GM19397 (cell line): Measurements from ENCODE around the gene DDX39A.
"Not testable (repeated sequence)": the region's sequence is repeated elsewhere in the genome, so short reads cannot be mapped to it uniquely, and the experiment has no call there.

ENCODE experiments used
- ATAC-seq: cut with Tn5 transposase; IDR thresholded peaks from one replicate; pipeline ENCODE4 v1.9.1; 2021; ENCODE audit warnings: mild to moderate bottlenecking, moderate library complexity; ENCODE audit not compliant: unreplicated experiment

DDX39A gene

DNA sequence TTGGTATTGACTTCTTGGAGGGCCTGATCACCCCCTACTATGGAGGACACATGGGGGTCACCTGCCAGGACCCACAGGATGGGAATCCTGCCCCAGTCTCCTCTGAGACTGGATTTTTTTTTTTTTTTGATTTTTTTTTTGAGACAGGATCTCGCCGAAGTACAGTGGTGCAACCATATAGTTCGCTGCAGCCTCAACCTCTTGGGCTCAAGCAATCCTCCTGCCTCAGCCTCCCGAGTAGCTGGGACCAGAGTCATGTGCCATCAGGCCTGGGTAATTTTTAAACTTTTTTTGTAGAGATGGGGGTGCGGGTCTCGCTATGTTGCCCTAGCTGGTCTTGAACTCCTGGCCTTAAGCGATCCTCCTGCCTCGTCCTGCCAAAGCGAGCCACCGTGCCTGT is 52.1 kb downstream of the DDX39A start:
- no peak for ATAC-seq

DNA sequence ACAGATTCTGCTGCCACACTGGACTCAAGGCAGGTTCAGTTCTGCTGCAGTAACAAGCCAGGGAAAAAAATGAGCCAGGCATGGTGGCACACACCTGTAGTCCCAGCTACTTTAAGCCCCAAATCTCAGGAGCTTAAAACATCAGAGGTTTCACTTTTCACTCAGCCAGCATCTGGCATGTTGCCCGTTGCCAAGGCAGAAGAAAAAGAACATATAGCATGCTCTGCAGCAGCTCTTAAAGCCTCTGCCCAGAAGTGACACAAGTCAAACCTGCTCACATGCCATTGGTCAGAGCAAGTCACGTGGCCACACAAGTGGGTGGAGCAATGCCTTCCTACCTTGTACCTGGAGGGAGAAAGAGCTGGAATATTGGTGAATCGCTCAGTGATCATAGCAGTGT is 52.6 kb downstream of the DDX39A start:
- ATAC-seq = peak; percentile 67

DNA sequence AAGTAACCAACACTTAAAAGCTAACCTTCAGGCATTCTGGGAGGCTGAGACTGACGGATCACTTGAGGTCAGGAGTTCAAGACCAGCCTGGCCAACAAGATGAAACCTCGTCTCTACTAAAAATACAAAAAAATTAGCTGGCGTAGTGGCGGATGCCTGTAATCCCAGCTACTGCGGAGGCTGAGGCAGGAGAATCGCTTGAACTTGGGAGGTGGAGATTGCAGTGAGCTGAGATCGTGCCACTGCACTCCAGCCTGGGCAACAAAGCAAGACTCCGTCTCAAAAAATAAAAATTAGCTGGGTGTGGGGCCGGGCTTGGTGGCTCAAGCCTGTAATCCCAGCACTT is 55.1 kb downstream of the DDX39A start:
- ATAC-seq = not testable (repeated sequence)

DNA sequence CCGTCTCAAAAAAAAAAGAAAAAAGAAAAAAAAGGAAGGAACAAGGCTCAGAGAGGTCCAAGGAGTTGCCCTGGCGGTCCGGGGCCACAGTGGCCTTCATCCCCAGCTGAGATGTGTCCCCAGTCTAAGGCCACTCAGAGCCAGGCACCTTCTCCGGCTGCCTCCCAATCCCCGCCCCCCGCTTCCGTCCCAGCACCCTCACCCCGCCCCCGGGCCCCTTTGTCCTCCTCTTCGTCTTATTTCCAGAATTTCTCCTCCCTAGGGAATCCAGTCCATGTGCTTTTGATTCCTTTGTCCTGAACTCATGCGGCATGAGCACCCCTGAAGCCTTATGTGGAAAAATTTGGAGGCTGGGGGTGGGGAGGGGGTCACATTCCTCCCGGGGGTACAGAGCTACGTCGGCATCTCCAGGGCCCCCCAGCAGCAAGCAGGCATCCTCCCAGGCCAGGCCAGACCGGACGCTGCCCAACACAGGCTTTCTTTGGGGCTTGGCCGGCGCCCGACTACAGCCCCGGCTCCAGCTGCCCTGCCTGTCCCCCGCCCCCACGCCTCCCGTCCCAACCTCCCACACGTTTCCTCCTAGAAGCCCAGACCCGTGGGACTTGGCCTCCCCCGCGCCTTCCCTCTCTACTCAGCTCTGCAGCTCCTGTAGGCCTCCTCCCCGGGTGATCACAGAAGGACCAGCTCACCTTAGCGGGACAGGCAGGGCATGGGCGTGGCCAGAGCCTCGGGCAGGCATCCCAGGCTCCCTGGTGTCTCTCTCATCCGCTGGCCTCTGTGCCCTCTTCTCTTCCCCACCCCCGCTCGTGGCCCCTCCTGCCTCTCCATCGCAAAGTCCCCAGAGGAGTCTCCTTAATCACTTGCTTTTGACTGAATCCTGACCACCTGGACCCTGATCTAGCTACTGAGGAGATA is 55.7 kb downstream of the DDX39A start:
- ATAC-seq = no peak

DNA sequence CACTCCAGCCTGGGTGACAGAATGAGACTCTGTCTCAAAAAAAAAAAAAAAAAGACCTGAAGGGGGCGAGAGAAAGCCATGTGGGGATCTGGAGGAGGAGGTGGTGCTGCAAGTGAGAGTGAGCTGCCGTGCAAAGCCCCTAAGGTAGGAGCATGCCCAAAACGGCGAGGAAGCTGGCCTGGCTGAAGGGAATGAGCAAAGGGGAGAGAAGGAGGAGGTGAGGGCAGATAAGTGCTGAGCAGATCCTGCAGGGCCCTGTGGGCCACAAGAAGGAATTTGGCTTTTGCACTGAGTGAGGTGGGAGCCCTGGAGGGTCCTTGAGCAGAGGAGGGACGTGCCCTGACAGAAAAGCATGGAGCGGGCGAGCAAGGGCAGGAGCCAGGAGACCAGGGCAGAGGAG is 57.3 kb downstream of the DDX39A start:
- ATAC-seq = no peak
